Stomach (tissue), 4 donors: ENCODE results near the gene CCBE1.

Experiments
- CTCF ChIP-seq, 7 experiments: fragments of 450-650 bp in 4 of 7; fragments of 200-600 bp in 3 of 7; sonication (generic) in 3 of 7; IDR thresholded peaks; one replicate each; pipeline ENCODE4 v1.5.1; 2016 to 2019; ENCODE audit warnings: antibody characterized with exemption in 7 of 7, control low read depth in 2 of 7, mild to moderate bottlenecking in 1 of 7
- POLR2AphosphoS5 ChIP-seq, 3 donors: sonication (generic); formaldehyde crosslinking; IDR thresholded peaks; one replicate each; pipeline ENCODE4 v1.6.1; 2016; ENCODE audit warnings: antibody characterized with exemption in 3 of 3

DNA sequence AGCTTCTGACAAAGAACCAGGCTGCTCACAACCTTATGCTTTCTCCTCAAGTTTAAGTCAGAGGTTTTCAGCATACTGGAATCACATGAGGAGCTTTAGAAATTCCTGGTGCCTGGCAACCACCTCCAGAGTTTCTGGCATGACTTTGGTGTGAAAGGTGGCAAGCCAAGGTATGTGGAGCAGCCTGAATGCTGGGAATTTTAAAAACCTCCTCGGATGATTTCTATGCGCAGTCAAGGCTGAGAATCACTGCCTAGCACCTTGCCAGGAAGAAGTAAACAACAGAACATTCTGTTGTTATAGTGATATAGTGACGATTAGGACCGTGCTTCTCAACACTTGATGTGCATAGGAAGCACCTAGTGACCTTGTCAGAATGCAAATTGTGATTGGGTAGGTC lies 11.7 kb downstream of the CCBE1 start:
- no peak for TF ChIP-seq CTCF (IDR thresholded peaks at IDR 0.05)
- TF ChIP-seq POLR2AphosphoS5 (IDR thresholded peaks at IDR 0.05): no peak
